H9 (cell line): ENCODE measurements around the gene IRF1. TPM values are rescaled to one million over a fixed set of nuclear protein-coding genes. Genes with fewer than 3 reads are reported as not detected.
A peak's percentile ranks its signal among the peaks of the same experiment; 100 is the strongest.

ENCODE experiments used
- DNase-seq: peaks from one replicate; pipeline ENCODE4 v3.0.0-alpha.2; 2017
- H2AFZ ChIP-seq: one replicate; pipeline ENCODE4 v1.6.1; 2013; ENCODE audit warnings: mild to moderate bottlenecking, low read length, control low read depth, moderate library complexity
- H2AK5ac ChIP-seq: 2 replicates; pipeline ENCODE4 v1.6.1; 2013; ENCODE audit warnings: low read length, control low read depth, mixed read lengths; ENCODE audit not compliant: insufficient read length
- H2BK120ac ChIP-seq: one replicate; pipeline ENCODE4 v1.6.1; 2013; ENCODE audit warnings: low read depth, mild to moderate bottlenecking, low read length, control low read depth, inconsistent platforms; ENCODE audit not compliant: poor library complexity, severe bottlenecking
- H2BK12ac ChIP-seq: 2 replicates; pipeline ENCODE4 v1.6.1; 2013; ENCODE audit warnings: low read length, control low read depth, mixed read lengths, low read depth; ENCODE audit not compliant: insufficient read length
- H2BK15ac ChIP-seq: 2 replicates; pipeline ENCODE4 v1.6.1; 2013; ENCODE audit warnings: low read depth, low read length, control low read depth
- H2BK20ac ChIP-seq: one replicate; pipeline ENCODE4 v1.6.1; 2013; ENCODE audit warnings: low read depth, mild to moderate bottlenecking, low read length, control low read depth, inconsistent platforms; ENCODE audit not compliant: poor library complexity, severe bottlenecking
- H2BK5ac ChIP-seq: 2 replicates; pipeline ENCODE4 v1.6.1; 2013; ENCODE audit warnings: low read length, control low read depth, mixed read lengths; ENCODE audit not compliant: insufficient read length
- H3K14ac ChIP-seq: 2 replicates; pipeline ENCODE4 v1.6.1; 2013; ENCODE audit warnings: low read length, control low read depth; ENCODE audit not compliant: insufficient read depth
- H3K18ac ChIP-seq: 2 replicates; pipeline ENCODE4 v1.6.1; 2013; ENCODE audit warnings: low read depth, mild to moderate bottlenecking, mixed read lengths, low read length, control low read depth; ENCODE audit not compliant: insufficient read length
- H3K23ac ChIP-seq: 2 replicates; pipeline ENCODE4 v1.6.1; 2013; ENCODE audit warnings: low read length, control low read depth, mixed read lengths, low read depth; ENCODE audit not compliant: insufficient read length
- H3K23me2 ChIP-seq: 2 replicates; pipeline ENCODE4 v1.6.1; 2013; ENCODE audit warnings: low read depth, mild to moderate bottlenecking, mixed read lengths, low read length, control low read depth; ENCODE audit not compliant: insufficient read length, poor library complexity, severe bottlenecking
- H3K27ac ChIP-seq: 2 replicates; pipeline ENCODE4 v1.5.1; 2013; ENCODE audit warnings: low read length, control low read depth, mixed read lengths, low read depth; ENCODE audit not compliant: insufficient read length
- H3K27me3 ChIP-seq: 2 replicates; pipeline ENCODE4 v1.6.1; 2013; ENCODE audit warnings: low read length, control low read depth, inconsistent platforms; ENCODE audit not compliant: insufficient read depth
- H3K4ac ChIP-seq: 2 replicates; pipeline ENCODE4 v1.6.1; 2013; ENCODE audit warnings: low read depth, mild to moderate bottlenecking, control low read depth, inconsistent platforms, low read length, moderate library complexity
- H3K4me1 ChIP-seq: 2 replicates; pipeline ENCODE4 v1.6.1; 2013; ENCODE audit warnings: low read length, control low read depth, inconsistent platforms; ENCODE audit not compliant: insufficient read depth
- H3K4me2 ChIP-seq: 2 replicates; pipeline ENCODE4 v1.6.1; 2013; ENCODE audit warnings: low read length, control low read depth, mixed read lengths; ENCODE audit not compliant: insufficient read length, insufficient read depth
- H3K56ac ChIP-seq: 2 replicates; pipeline ENCODE4 v1.6.1; 2013; ENCODE audit warnings: low read depth, mild to moderate bottlenecking, mixed read lengths, low read length, control low read depth; ENCODE audit not compliant: insufficient read length
- H3K79me1 ChIP-seq: 2 replicates; pipeline ENCODE4 v1.6.1; 2013; ENCODE audit warnings: low read depth, mild to moderate bottlenecking, moderate library complexity, low read length, control low read depth, inconsistent platforms; ENCODE audit not compliant: insufficient read depth, poor library complexity, severe bottlenecking
- H3K79me2 ChIP-seq: 2 replicates; pipeline ENCODE4 v1.6.1; 2013; ENCODE audit warnings: low read length, control low read depth, inconsistent platforms; ENCODE audit not compliant: insufficient read depth
- H3K9ac ChIP-seq: 2 replicates; pipeline ENCODE4 v1.6.1; 2013; ENCODE audit warnings: low read length, control low read depth, mixed read lengths; ENCODE audit not compliant: insufficient read length; ENCODE audit errors: extremely low read depth
- H3K9me3 ChIP-seq: one replicate; pipeline ENCODE4 v1.6.1; 2013; ENCODE audit warnings: low read depth, low read length, inconsistent platforms; ENCODE audit not compliant: control insufficient read depth
- H3T11ph ChIP-seq: one replicate; pipeline ENCODE4 v1.6.1; 2013; ENCODE audit warnings: mild to moderate bottlenecking, low read length, control low read depth, inconsistent platforms
- H4K20me1 ChIP-seq: one replicate; pipeline ENCODE4 v1.6.1; 2013; ENCODE audit not compliant: control insufficient read depth, insufficient read length, insufficient read depth
- H4K5ac ChIP-seq: 2 replicates; pipeline ENCODE4 v1.6.1; 2013; ENCODE audit warnings: low read depth, mild to moderate bottlenecking, mixed read lengths, low read length, control low read depth; ENCODE audit not compliant: insufficient read length
- H4K8ac ChIP-seq: replicated peaks from 2 replicates; pipeline ENCODE4 v1.6.1; 2013; ENCODE audit warnings: low read length, control low read depth, mixed read lengths, low read depth; ENCODE audit not compliant: insufficient read length
- H4K91ac ChIP-seq: 2 replicates; pipeline ENCODE4 v1.6.1; 2013; ENCODE audit warnings: low read depth, mild to moderate bottlenecking, moderate library complexity, mixed read lengths, low read length, control low read depth; ENCODE audit not compliant: insufficient read length
- H3K27ac Mint-ChIP-seq, 3 experiments: 2 replicates in 2 of 3; 3 replicates in 1 of 3; pipeline ENCODE4 v1.8.0; 2020 to 2021; ENCODE audit warnings: mixed read lengths in 3 of 3, mild to moderate bottlenecking in 1 of 3, moderate library complexity in 1 of 3
- H3K27me3 Mint-ChIP-seq: 2 replicates; pipeline ENCODE4 v1.8.0; 2021; ENCODE audit warnings: low read depth, mild to moderate bottlenecking, moderate library complexity, mixed read lengths
- H3K36me3 Mint-ChIP-seq, 3 experiments: 2 replicates in 2 of 3; 3 replicates in 1 of 3; pipeline ENCODE4 v1.8.0; 2020 to 2021; ENCODE audit warnings: low read depth in 3 of 3, mixed read lengths in 3 of 3; ENCODE audit not compliant: insufficient read depth in 1 of 3
- H3K4me1 Mint-ChIP-seq, 2 experiments: 2 replicates each; pipeline ENCODE4 v1.8.0; 2020; ENCODE audit warnings: mixed read lengths in 2 of 2
- H3K4me3 Mint-ChIP-seq, 2 experiments: 2 replicates in 1 of 2; 3 replicates in 1 of 2; pipeline ENCODE4 v1.8.0; 2020 to 2021; ENCODE audit warnings: mild to moderate bottlenecking in 2 of 2, mixed read lengths in 2 of 2, moderate library complexity in 1 of 2
- H3K9me3 Mint-ChIP-seq, 2 experiments: 2 replicates in 1 of 2; 3 replicates in 1 of 2; pipeline ENCODE4 v1.8.0; 2020; ENCODE audit warnings: mild to moderate bottlenecking in 2 of 2, mixed read lengths in 2 of 2, moderate library complexity in 1 of 2
- CTCF ChIP-seq: fragments of 200-600 bp; sonication (generic); conservative IDR thresholded peaks from 3 replicates; pipeline ENCODE4 v1.8.0; 2021; ENCODE audit warnings: antibody characterized with exemption, mild to moderate bottlenecking
- WGBS: extraction: QIAGEN DNeasy Blood & Tissue Kit; methylation state at CpG from one replicate; pipeline ENCODE4 v1.1.7; 2013; ENCODE audit warnings: missing lambda C conversion rate, low lambda C conversion rate, mixed read lengths; ENCODE audit not compliant: insufficient read length; ENCODE audit errors: extremely low coverage; 5-methylcytosine and 5-hydroxymethylcytosine counted together
- total RNA-seq: library from RNA; stranded (reverse); gene quantifications from 2 replicates; pipeline ENCODE4 v1.2.1, GENCODE V29; 2021

The IRF1 gene
- total RNA-seq, 1 experiment from 2014 or later, result 8.7 TPM

DNA sequence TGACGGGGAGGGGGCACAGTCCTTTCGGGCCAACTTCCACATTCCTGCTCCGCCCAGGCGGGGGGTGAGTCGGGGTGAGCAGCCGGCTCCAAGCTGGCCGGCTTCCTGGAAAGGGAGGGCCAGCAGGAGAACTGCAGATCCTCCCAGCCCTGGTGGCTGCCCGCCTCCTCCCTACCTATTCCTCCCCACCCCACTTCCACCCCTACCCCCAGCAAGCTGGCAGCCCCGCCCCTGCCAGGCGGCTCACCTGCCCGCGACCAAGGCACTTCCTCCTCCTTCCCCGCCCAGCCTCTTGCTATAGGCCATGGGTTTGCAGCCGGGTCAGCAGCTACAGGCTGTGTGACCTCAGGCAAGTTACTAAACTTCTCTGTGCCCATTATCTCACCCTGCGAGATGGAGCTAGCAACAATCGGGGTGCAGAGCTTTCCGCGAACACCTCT is 5.6 kb upstream of the IRF1 start:
- Histone ChIP-seq H4K20me1 (no peaks in the 10 kb centered on the region), H2BK15ac (no peak overlapping the region), H3K18ac (peak overlapping the region; percentile 82), H4K8ac (no peak overlapping the region), H3K9ac (no peak overlapping the region), H4K5ac (no peak overlapping the region), H2AK5ac (no peak overlapping the region), H3K27me3 (no peaks in the 10 kb centered on the region; the same call in 1 of the 2 replicates), H2BK120ac (no peak overlapping the region), H3K14ac (peak overlapping the region; percentile 89), H2BK20ac (no peak overlapping the region), H3K79me2 (no peaks in the 10 kb centered on the region), H3K4me1 (0 out of 2 replicates have a peak, but pooled peaks cover 3% of the 10 kb centered on the region), H2BK12ac (no peak overlapping the region), H3K56ac (no peak overlapping the region), H3K27ac (no peak overlapping the region), H3T11ph (no peak overlapping the region), H3K23me2 (peaks cover 16% of the 10 kb centered on the region), H2AFZ (no peak overlapping the region), H3K9me3 (no peaks in the 10 kb centered on the region), H2BK5ac (no peak overlapping the region), H3K4me2 (peak overlapping the region; percentile 55), H4K91ac (no peak overlapping the region), H3K23ac (no peak overlapping the region), H3K79me1 (no peaks in the 10 kb centered on the region), H3K4ac (no peak overlapping the region)
- Mint-ChIP-seq H3K4me1 (peaks cover 23 to 24% of the 10 kb centered on the region in 2 experiments), H3K36me3 (no peaks in the 10 kb centered on the region), H3K9me3 (no peaks in the 10 kb centered on the region), H3K27ac (peak overlapping the region in 2 of 3 experiments; percentile 65 to 93; a peak in 3 of 7 replicates), H3K27me3 (peaks cover 28% of the 10 kb centered on the region), H3K4me3 (peak overlapping the region; percentile 82 to 92)
- DNase-seq, result peak; percentile 98
- WGBS, result no CpG with 5 or more reads among the region's 18 CpGs
- TF ChIP-seq CTCF, result no peak
